Stimulated activated naive CD4-positive, alpha-beta T cell treated with Interleukin-2 at 50 U/mL for 16 hours (primary cell): ENCODE measurements around the gene ZBED6.
"Not testable (repeated sequence)": the region's sequence is repeated elsewhere in the genome, so short reads cannot be mapped to it uniquely, and the experiment has no call there.

Experiments
- DNase-seq: peaks from one replicate; lab custom pipeline; 2025; lab: John Stamatoyannopoulos, UW

The ZBED6 gene

DNA sequence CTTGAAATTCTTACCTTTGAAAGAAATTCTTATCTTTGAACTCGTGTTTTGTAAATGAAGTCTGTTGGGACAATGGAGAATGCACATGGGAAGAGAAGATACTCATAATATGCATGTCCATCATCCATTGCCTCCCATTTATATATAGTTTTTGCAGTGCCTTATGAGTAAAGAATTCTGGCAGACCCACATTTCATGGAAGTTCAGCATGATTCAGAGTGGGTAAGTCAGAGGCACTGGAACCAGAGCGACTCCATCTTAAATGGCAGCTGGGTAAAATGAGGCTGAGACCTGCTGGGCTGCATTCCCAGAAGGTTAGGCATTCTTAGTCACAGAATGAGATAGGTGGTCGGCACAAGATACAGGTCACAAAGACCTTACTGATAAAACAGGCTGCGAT, 16.6 kb upstream of the ZBED6 start:
- DNase-seq: no peak

DNA sequence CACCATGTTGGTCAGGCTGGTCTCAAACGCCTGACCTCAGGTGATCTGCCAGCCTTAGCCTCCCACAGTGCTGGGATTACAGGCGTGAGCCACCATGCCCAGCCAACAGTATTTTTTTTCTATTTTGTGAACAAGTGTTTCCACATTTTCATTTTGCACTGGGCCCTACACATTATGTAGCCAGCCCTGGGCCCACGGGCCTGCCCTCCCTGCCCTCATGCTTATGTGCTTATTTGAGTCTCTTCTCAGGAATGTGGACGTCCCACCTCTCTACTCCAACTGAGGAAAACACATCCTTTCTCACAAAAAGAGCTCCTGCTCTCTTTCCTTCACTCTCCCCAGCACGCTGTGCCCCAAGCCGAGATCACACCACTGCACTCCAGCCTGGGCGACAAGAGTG, 13.5 kb upstream of the ZBED6 start:
- DNase-seq: no peak

DNA sequence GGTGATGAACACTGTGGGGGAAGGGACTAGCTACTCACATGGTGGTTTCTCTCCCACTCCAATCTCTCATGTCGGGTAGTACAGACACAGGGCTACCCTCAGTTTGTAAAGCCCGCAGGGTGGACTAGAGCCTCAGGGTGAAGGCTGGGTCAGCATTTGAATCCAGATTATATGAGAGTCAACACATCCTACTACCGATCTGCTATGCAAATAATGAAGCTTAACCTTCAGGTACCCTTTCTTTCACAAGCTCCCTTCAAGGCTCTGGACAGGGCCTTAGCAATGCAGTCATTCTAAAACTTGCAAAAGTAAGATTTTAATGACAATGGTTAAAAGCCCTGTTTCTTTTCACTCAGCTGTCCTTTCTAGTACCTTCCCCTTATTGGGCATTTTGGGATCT, 5.5 kb upstream of the ZBED6 start:
- DNase-seq: no peak

DNA sequence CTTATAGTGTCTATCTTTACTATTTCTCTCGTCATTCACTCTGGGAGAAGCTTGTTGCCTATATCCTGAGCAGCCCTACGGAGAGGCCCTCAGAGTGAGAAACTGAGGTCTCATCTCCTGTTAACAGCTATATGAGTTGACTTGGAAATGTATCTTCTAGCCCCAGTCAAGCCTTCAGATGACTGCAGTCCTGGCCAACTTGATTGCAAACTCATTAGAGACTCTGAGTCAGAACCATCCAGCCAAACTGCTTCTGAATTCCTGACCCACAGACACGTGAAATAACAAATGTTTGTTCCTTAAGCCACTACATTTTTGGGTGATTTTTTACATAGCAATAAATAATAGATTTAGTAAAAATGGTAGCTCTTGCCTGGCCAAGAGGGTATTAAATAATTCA, 3.9 kb upstream of the ZBED6 start:
- no peak for DNase-seq

DNA sequence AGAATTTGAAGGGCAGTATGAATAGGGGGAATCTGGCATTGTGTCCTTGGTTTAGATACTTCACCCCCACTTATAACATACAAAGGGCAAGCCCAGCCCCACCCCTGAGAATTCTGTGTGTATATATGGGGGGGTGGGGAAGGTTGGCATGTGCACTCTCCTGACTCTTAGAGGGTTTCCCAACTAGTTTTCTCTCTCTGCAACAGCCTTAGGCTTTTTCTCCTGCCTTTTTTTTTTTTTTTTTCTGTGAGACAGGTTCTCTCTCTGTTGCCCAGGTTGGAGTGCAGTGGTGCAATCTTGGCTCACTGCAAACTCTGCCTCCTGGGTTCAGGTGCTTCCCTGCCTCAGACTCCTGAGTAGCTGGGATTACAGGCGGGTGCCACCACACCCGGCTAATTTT, 2.9 kb upstream of the ZBED6 start:
- no peak for DNase-seq

DNA sequence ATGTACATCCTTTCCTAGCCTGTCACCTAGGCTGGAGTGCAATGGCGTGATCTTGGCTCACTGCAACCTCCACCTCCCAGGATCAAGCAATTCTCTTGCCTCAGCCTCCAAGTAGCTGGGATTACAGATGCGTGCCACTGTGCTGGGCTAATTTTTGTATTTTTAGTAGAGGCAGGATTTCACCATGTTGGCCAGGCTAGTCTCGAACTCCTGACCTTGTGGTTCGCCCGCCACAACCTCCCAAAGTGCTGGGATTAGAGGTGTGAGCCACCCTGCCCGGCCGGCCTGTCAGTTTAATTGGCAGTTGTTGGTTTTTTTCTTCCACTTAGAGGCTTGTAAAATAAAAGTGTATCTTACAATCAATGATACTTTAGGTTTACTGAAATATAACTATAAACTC, 1.9 kb upstream of the ZBED6 start:
- DNase-seq: not testable (repeated sequence)

DNA sequence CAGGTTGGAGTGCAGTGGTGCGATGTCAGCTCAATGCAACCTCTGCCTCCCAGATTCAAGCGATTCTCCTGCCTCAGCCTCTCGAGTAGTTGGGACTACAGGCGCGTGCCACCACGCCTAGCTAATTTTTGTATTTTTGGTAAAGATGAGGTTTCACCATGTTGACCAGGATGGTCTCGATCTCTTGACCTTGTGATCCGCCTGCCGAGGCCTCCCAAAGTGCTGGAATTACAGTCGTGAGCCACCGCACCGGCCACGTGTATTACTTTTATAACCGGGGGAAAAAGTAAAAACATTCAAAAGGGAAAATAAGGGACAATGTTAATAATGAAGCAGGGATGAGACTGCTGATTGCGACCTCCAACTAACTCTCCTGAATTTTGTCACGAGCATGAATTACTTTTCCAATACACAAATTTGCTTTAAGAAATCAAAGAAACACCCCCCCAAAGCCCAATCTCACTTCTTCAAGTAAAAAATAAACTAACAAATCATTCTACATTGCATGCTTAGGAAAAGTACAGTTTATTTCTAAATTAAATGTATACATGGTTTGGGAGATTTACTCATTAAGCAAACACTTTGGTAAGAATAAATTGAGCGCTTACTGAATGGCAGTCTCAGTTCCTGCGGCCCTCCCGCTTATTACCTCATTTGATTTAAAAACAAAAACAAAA, 521 bp upstream of the ZBED6 start:
- DNase-seq: no peak

DNA sequence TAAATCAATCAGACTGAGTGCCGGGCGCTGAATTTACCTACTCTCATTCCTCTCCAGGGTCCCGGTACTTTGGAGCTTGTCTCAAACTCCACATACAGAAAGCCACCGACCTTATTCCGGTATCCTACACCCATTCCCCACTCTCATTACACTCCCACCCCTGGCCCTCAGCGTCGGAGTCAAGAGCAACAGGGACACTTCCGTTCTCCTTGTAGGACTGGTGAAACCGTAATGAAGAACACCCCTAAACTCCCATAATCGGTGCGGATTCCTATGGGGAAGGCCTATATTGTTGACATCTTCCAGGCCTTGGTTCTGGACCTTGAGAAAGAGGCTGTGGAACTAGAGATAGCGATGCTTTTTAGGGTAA, 798 bp downstream of the ZBED6 start:
- no peak for DNase-seq

DNA sequence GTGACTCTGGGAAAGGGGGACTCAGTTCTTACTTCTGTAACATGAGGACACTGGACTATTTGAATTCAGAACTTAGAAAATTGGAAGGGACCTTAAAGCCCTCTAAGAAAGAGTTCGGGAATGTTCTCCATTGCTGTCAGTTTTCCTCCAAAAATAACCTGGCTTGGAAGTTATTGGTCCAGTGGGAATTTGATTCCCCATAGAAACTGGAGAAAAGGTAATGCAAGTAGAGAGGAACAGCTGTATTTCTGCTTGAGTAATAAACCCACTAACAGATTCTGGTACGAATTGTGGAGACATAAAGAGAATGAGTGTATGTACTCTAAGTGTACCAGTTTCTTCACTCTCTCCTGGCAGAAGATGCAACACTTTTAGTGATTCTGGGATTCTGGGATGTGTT, 1.8 kb downstream of the ZBED6 start:
- DNase-seq: no peak

DNA sequence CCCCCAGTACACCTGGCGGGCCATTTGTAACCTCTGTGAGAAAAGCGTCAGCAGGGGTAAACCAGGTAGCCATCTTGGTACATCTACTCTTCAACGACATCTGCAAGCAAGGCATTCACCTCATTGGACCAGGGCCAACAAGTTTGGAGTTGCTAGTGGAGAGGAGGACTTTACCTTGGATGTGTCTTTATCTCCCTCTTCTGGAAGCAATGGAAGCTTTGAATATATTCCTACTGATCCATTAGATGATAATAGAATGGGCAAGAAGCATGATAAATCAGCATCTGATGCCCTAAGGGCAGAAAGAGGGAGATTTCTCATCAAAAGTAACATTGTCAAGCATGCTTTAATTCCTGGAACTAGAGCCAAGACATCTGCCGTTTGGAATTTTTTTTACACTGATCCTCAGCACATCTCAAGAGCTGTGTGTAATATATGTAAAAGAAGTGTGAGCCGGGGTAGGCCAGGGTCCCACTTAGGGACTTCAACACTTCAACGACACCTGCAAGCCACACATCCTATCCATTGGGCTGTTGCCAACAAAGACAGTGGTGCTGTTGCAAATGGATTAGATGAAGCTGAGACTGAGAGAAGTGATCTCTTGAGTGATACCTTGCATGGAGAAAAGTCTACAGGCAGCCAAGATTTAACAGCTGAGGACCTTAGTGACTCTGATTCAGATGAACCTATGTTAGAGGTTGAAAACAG, 2.7 kb downstream of the ZBED6 start:
- DNase-seq: no peak

DNA sequence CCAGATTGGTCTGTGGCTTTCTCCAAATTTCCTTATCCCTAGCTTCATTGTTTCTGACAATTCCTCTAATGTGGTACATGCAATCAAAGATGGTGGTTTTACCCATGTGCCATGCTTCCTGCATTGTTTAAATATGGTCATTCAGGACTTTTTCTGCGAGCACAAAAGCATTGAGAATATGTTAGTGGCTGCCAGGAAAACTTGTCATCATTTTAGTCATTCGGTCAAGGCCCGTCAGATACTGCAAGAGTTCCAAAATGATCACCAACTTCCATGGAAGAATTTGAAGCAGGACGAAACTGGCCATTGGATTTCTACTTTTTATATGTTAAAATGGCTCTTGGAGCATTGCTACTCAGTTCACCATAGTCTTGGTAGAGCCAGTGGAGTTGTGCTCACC, 3.7 kb downstream of the ZBED6 start:
- DNase-seq: no peak

DNA sequence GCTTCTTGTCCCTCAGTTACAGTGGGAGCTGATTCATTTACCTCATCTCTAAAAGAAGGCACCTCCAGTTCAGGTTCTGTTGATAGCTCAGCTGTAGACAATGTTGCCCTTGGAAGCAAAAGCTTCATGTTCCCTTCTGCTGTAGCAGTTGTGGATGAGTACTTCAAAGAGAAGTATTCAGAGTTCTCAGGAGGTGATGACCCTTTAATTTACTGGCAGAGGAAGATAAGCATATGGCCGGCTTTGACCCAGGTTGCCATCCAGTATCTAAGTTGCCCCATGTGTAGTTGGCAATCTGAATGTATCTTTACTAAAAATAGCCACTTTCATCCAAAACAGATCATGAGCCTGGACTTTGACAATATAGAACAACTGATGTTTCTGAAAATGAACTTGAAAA, 4.5 kb downstream of the ZBED6 start:
- DNase-seq: no peak

DNA sequence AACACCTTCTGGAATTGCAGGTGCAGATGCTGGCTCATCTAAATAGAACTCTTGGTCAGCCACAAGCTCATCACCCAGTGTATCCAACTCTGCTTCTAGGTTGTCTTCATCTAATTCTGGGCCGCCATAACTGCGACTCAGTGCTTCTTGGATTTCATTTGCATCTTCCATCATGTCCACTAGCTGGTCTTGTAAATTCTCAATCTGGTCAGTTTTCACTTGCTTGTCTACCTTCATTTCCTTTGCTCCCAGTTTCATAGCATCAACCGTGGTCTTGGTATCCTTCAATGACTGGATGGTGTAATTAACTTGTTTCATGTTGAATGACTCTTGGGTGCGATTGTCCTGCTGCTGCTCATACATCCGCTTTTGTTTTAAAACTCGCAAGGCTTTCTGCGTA, 10.3 kb downstream of the ZBED6 start:
- no peak for DNase-seq

DNA sequence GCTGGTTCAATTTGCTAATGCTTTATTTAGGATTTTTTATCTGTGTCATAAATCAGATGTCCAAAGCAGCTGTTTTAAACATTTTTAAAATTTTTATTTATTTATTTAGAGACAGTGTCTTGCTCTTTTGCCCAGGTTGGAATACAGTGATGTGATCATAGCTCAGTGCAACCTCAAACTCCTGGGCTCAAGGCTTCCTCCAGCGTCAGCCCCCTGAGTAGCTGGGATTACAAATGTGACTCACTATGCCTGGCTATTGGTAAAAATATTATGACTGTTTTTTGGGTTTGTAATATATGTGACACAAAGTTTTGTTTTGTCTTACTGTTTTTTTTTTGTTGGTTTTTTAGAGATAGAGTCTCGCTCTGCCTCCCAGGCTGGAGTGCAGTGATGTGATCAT, 11.8 kb downstream of the ZBED6 start:
- no peak for DNase-seq

DNA sequence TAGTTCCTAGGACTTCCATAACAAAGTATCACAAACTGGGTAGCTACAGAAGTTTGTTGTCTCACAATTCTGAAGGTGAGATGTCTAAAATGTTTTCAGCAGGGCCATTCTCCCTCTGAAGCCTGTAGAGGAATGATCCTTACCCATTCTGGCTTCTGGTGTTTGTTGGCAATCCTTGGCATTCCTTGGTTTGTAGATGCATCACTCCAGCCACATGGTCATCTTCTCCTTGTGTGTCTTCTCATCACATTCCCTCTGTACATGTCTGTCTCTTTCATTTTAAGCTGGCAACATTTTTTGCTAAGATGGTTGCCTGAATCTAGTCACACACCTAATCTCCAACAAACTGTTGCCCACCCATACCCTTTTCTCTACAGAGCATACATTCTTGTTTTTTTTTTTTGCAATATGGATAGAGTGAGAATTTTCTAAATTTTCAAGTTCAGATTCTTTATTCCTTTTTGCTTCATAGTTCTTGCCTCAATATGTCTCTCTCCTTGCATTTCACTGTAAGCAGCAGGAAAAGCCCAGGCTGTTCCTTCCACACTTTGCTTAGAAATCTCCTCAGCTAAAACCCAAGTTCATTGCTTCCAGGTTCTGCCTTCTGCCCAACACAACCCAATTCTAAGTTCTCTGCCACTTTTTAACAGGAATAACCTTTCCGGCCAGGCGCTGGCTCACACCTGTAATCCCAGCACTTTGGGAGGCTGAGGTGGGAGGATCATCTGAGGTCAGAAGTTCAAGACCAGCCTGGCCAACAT, 18.3 kb downstream of the ZBED6 start:
- DNase-seq: no peak

DNA sequence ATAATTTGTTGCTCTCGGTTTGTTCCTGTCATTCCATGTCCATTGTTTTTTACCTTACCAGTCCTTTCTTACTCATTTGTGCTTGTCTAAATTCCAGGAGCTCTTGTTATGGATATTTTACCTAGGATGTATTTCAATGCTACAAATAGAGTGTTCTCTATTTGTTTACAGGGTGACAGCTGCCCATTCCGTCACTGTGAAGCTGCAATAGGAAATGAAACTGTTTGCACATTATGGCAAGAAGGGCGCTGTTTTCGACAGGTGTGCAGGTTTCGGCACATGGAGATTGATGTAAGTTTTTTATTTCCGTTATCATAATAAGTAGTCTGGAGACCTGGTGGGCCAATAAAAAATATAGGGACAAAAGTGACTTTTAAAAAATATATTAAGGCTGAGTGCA, 23.0 kb downstream of the ZBED6 start:
- DNase-seq: no peak

DNA sequence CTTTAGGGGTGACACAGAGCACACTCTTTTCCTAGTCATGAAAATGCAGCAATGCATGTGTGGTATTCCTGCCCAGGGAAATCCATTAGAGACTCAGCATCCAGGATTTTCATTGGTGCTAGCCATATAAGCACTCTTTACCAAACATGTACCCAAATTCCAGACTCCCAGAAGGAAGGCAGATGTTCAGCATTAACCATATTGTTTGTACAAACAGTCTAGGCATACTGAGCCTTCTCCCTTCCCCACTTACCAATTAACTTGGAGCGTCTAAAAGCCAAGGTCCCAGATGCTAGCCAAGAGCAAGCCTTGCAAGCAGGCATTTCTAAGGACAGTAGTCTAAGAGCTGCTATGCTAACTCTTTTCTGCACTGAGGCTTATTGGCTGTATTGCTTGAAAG, 27.9 kb downstream of the ZBED6 start:
- no peak for DNase-seq

DNA sequence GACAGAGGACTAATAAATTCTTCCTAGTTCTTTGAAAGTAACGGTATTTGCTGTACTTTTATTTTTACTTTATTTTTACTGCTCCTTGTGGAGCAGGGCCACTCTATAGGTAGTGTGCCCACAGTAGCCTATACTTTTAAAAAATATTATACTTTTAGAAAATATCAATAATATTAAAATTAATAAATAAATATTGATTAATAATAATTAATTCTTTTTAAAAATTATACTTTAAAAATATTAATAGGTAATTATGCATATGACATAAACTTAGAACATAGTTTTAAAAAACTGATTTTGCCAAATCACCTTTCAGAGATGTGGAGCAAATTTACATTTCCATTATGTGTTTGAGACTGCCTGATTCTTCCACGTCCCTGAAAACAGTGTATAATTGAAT, 30.8 kb downstream of the ZBED6 start:
- DNase-seq: no peak

DNA sequence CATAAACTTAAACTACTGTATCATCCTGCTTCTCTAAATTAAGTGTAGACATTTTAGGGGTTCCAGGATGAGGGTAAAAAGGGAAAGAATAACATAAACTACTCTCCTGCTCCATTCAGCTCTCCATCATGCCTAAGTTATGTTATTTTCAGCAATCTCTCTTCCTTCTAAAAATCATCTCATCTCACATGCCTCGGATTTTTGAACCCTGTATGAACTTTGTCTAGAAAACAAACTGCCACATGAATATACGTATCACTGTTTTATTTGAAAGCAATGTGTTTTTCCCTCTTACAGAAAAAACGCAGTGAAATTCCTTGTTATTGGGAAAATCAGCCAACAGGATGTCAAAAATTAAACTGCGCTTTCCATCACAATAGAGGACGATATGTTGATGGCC, 32.6 kb downstream of the ZBED6 start:
- DNase-seq: no peak

DNA sequence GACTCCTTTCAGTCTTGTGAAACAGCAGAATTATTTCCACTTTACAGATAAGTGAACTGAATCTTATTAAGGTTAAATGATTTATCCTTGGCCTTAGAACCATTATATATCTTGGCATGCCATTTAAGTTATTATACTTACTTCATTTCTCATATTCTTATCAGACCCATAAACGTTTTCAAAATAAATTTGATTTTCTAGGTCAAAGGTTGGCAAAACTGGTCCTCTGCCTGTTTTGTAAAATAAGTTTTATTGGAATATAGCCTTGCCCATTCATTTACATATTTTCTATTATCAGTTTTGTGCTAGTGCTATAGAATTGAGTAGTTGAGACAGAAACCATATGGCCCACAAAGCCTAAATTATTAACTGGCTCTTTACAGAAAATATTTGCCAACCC, 33.1 kb downstream of the ZBED6 start:
- no peak for DNase-seq

DNA sequence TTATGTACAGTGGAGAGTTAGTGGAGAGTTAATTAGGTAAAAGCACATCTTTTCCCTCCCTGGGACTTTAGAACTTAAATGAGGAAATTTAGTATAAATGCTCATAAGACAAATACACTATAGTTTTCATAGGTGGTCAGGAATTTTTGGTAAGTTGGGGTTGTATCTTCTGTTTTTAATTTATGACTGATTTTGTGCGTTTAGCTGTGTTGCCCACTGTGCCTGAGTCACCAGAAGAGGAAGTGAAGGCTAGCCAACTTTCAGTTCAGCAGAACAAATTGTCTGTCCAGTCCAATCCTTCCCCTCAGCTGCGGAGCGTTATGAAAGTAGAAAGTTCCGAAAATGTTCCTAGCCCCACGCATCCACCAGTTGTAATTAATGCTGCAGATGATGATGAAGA, 33.8 kb downstream of the ZBED6 start:
- DNase-seq: not testable (repeated sequence)

DNA sequence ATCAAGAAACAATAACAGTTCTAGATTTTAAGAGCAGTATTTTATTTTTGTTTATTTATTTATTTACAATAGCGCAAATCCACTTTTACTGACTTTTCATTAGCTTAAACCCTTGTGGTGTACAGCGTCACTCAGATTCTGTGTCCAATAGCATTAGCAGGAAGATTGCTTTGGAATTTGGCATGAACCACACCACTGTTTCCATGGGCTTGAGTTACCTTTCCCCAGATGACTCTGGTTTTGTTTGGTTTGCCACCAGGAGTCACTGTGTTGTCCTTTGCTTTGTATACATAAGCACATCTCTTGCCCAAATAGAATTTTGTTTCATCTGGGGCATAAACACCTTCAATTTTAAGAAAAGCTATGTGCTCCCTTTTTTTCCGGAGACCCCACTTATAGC, 40.1 kb downstream of the ZBED6 start:
- DNase-seq: no peak

DNA sequence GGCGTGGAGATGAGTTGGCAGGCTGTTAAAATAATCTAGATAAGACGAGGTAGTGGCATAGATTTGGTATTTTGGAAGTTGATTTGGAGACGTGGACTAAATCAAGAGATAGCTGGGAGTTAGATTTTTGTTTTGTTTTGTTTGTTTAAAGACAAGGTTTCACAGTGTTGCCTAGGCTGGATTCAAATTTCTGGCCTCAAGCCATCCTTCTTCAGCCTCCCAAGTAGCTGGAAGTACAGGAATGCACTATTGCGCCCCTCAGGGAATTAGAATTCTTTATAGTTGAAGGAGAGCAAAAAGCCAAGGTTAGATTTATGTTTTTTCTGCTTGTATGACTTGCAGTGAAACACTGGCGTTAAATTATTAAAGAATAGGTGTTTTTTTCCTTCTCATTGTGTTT, 43.7 kb downstream of the ZBED6 start:
- DNase-seq: no peak
